A673 (cell line): ENCODE measurements around the gene CACNA2D3.

Experiments used
- CTCF ChIP-seq: fragments of 300-800, 200-600 bp; sonication (generic); conservative IDR thresholded peaks from 2 replicates; pipeline ENCODE4 v1.5.1; 2017; ENCODE audit warnings: low read depth, mild to moderate bottlenecking, antibody characterized with exemption, low read length, moderate library complexity, mixed read lengths
- EZH2 ChIP-seq: fragments of 200-600 bp; sonication (generic); IDR thresholded peaks from 2 replicates; pipeline ENCODE4 v1.6.1; 2017; ENCODE audit warnings: borderline replicate concordance, low read depth, mild to moderate bottlenecking, mixed read lengths, antibody characterized with exemption, low read length; ENCODE audit not compliant: poor library complexity, severe bottlenecking

- TF ChIP-seq CTCF (no peak), EZH2 (no peak)
Measured at GRCh38 chr3:54171951-54172350, 49.6 kb downstream of the CACNA2D3 start.
